Measurements from ENCODE around the gene RAB40A.
"Not testable (repeated sequence)": the region's sequence is repeated elsewhere in the genome, so short reads cannot be mapped to it uniquely, and the experiment has no call there.

The RAB40A gene

GRCh38 chrX:103461156-103461555 lies 58.1 kb downstream of the RAB40A start:
- no peak for DNase-seq (ENCODE audit: low spot score)

- DNase-seq (ENCODE audit: low spot score), result not testable (repeated sequence)
These were observed 59.1 kb downstream of the RAB40A start for GRCh38 chrX:103460001-103460755.

- DNase-seq (ENCODE audit: low spot score), result no peak
These were observed 65.6 kb downstream of the RAB40A start for GRCh38 chrX:103453655-103454054.
